ENCODE data around the gene IFIT3. TPM values are rescaled to one million over a fixed set of nuclear protein-coding genes. Genes with fewer than 3 reads are reported as not detected.

Gene IFIT3
- total RNA-seq, result 4.3 and 5.4 TPM in 2 replicates

GRCh38 chr10:89327803-89328441 is at the start of gene IFIT3:
IFIT3 (plus strand) TSS chr10:89327997; CDS start chr10:89328074, 77 bp downstream.

GRCh38 chr10:89301721-89302445 is 25.9 kb upstream of the IFIT3 start, which contains the start of gene IFIT2:
IFIT2 (plus strand) TSS chr10:89302046; CDS start chr10:89302124, 78 bp downstream.

GRCh38 chr10:89377705-89378637 is 50.2 kb downstream of the IFIT3 start, which contains the start of gene IFIT1B:
IFIT1B (plus strand) TSS chr10:89378056; CDS start chr10:89378136, 80 bp downstream.

Other genes with a start within 250 kb of the IFIT3 start
- gene CH25H, start 120.7 kb upstream of the IFIT3 start, total RNA-seq, result 0.25 TPM in 1 of 2 replicates, not detected in the other
- 33.7 and 48.2 TPM in 2 replicates for gene LIPA, start 76.2 kb upstream of the IFIT3 start, total RNA-seq
- gene IFIT2, start 26.0 kb upstream of the IFIT3 start, total RNA-seq, result 0.49 and 2.2 TPM in 2 replicates
- gene IFIT1B, start 50.1 kb downstream of the IFIT3 start, total RNA-seq, result not detected in 2 replicates
- 2.6 and 3.4 TPM in 2 replicates for gene IFIT1, start 64.6 kb downstream of the IFIT3 start, total RNA-seq
- 8.6 and 8.8 TPM in 2 replicates for gene IFIT5, start 86.6 kb downstream of the IFIT3 start, total RNA-seq
- gene SLC16A12, start 207.6 kb downstream of the IFIT3 start, total RNA-seq, result 2.8 and 4.4 TPM in 2 replicates

Data from mesangial cell (primary cell).